ENCODE measurements around the gene SLC44A3.

DNA sequence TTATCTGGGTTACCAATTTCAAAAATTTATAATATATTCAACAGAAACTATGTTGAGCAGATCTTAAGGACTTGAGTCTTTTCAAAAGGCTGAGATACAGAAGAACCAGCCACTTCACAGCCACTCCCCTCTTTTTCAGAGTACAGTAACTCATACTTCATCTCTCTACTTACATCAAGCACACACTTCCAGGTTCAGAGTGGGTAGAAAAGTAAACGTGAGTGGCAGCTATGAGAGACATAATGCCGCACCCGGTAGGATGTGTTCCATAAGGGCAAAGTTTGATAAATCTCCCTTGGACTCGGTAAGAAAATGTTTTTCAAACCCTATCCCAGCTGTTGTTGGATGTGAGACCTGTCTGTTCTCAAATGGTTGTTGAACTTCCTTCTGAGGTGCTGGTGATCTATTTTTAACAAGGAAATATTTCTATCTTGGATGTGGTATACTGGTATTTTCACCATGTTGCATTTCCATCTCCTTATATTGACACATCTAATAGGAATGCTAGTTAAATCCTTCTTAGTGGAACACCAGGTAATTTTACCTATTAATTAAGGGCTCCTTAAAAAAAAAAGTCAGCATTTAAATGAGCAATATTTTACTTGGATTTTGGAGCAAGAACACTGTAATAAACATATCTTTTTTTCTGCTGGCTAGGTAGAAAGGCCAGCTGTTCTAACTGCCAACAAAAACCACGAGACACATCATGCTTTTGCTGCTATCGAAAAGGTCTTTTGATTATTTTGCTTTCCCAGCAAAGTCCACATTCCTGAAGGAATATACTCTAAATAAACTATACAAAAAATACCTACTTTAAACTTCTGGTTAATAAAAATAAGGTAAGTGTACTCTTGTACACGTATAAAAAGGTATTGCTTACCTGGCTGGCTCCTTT, 78.6 kb downstream of the SLC44A3 start:
- TF ChIP-seq, protein P1, sequence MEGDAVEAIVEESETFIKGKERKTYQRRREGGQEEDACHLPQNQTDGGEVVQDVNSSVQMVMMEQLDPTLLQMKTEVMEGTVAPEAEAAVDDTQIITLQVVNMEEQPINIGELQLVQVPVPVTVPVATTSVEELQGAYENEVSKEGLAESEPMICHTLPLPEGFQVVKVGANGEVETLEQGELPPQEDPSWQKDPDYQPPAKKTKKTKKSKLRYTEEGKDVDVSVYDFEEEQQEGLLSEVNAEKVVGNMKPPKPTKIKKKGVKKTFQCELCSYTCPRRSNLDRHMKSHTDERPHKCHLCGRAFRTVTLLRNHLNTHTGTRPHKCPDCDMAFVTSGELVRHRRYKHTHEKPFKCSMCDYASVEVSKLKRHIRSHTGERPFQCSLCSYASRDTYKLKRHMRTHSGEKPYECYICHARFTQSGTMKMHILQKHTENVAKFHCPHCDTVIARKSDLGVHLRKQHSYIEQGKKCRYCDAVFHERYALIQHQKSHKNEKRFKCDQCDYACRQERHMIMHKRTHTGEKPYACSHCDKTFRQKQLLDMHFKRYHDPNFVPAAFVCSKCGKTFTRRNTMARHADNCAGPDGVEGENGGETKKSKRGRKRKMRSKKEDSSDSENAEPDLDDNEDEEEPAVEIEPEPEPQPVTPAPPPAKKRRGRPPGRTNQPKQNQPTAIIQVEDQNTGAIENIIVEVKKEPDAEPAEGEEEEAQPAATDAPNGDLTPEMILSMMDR (IDR thresholded peaks at IDR 0.05): no peak
- no peak for TF ChIP-seq POLR2A (IDR thresholded peaks at IDR 0.05)

All from heart left ventricle (tissue), 13 donors.